Measurements from ENCODE around the gene ADAMTS2.

The ADAMTS2 gene

GRCh38 chr5:179254638-179255271, 90.5 kb downstream of the ADAMTS2 start:
- DNase-seq (ENCODE audit: low read depth) = no peak

- no peak for DNase-seq (ENCODE audit: low read depth)
Observed at GRCh38 chr5:179253730-179254129, 91.5 kb downstream of the ADAMTS2 start.

GRCh38 chr5:179251276-179251969, 93.8 kb downstream of the ADAMTS2 start:
- no peak for DNase-seq (ENCODE audit: low read depth)

- no peak for DNase-seq (ENCODE audit: low read depth)
Observed at GRCh38 chr5:179250561-179251225, 94.6 kb downstream of the ADAMTS2 start.

GRCh38 chr5:179246227-179246626, 99.0 kb downstream of the ADAMTS2 start:
- DNase-seq (ENCODE audit: low read depth) = no peak

GRCh38 chr5:179245031-179245430, 100.2 kb downstream of the ADAMTS2 start:
- no peak for DNase-seq (ENCODE audit: low read depth)

GRCh38 chr5:179244044-179244443, 101.2 kb downstream of the ADAMTS2 start:
- DNase-seq (ENCODE audit: low read depth) = no peak

- DNase-seq (ENCODE audit: low read depth) = no peak
Observed at GRCh38 chr5:179243333-179243732, 101.9 kb downstream of the ADAMTS2 start.

GRCh38 chr5:179242676-179243075, 102.6 kb downstream of the ADAMTS2 start:
- DNase-seq (ENCODE audit: low read depth) = no peak

GRCh38 chr5:179241764-179242370, 103.4 kb downstream of the ADAMTS2 start:
- no peak for DNase-seq (ENCODE audit: low read depth)

GRCh38 chr5:179241175-179241574, 104.1 kb downstream of the ADAMTS2 start:
- DNase-seq (ENCODE audit: low read depth) = no peak

- no peak for DNase-seq (ENCODE audit: low read depth)
Observed at GRCh38 chr5:179240561-179240960, 104.7 kb downstream of the ADAMTS2 start.

- DNase-seq (ENCODE audit: low read depth) = no peak
Observed at GRCh38 chr5:179239256-179240135, 105.8 kb downstream of the ADAMTS2 start.

- DNase-seq (ENCODE audit: low read depth) = no peak
Observed at GRCh38 chr5:179238628-179238970, 106.7 kb downstream of the ADAMTS2 start.

- no peak for DNase-seq (ENCODE audit: low read depth)
Observed at GRCh38 chr5:179237770-179238627, 107.3 kb downstream of the ADAMTS2 start.

- DNase-seq (ENCODE audit: low read depth) = no peak
Observed at GRCh38 chr5:179235416-179236400, 109.6 kb downstream of the ADAMTS2 start.

- DNase-seq (ENCODE audit: low read depth) = no peak
Observed at GRCh38 chr5:179234563-179235135, 110.6 kb downstream of the ADAMTS2 start.

GRCh38 chr5:179233909-179234562, 111.2 kb downstream of the ADAMTS2 start:
- DNase-seq (ENCODE audit: low read depth) = no peak

Data from T-helper 22 cell (primary cell).